SW480 (cell line): Measurements from ENCODE around the gene PTCH1.
A peak's percentile ranks its signal among the peaks of the same experiment; 100 is the strongest.

Experiments
- DNase-seq: peaks from one replicate; pipeline ENCODE4 v3.0.0-alpha.2; 2016; ENCODE audit warnings: low spot score

Gene PTCH1

GRCh38 chr9:95516734-95517558 lies at the start of gene PTCH1:
Gene PTCH1, minus strand, starts transcription at chr9:95516971.
- DNase-seq = peak; percentile 74

GRCh38 chr9:95565982-95566381 lies 49.2 kb upstream of the PTCH1 start:
- DNase-seq = no peak

- no peak for DNase-seq
These were observed 45.1 kb upstream of the PTCH1 start for GRCh38 chr9:95561913-95562312.

GRCh38 chr9:95557142-95557541 lies 40.4 kb upstream of the PTCH1 start:
- DNase-seq = no peak

GRCh38 chr9:95556521-95556920 lies 39.8 kb upstream of the PTCH1 start:
- no peak for DNase-seq

GRCh38 chr9:95552814-95553546 lies 36.2 kb upstream of the PTCH1 start:
- DNase-seq = no peak

- DNase-seq = no peak
These were observed 35.5 kb upstream of the PTCH1 start for GRCh38 chr9:95552255-95552654.

- no peak for DNase-seq
These were observed 34.6 kb upstream of the PTCH1 start for GRCh38 chr9:95551406-95551805.

- peak; percentile 14 for DNase-seq
These were observed 29.2 kb upstream of the PTCH1 start for GRCh38 chr9:95545831-95546567.

- DNase-seq = no peak
These were observed 17.4 kb upstream of the PTCH1 start for GRCh38 chr9:95533996-95534680.

- DNase-seq = no peak
These were observed 13.1 kb upstream of the PTCH1 start for GRCh38 chr9:95529910-95530309.

- DNase-seq = no peak
These were observed 12.2 kb upstream of the PTCH1 start for GRCh38 chr9:95528908-95529502.

GRCh38 chr9:95522871-95523370 lies 6.2 kb upstream of the PTCH1 start:
- DNase-seq = no peak

GRCh38 chr9:95521699-95522098 lies 4.9 kb upstream of the PTCH1 start:
- no peak for DNase-seq

GRCh38 chr9:95517559-95518425 lies 1.0 kb upstream of the PTCH1 start:
- DNase-seq = no peak

- DNase-seq = no peak
These were observed 494 bp downstream of the PTCH1 start for GRCh38 chr9:95516221-95516733.

GRCh38 chr9:95515272-95516113 lies 1.3 kb downstream of the PTCH1 start:
- DNase-seq = peak; percentile 57

GRCh38 chr9:95514342-95514741 lies 2.4 kb downstream of the PTCH1 start:
- peak; percentile 45 for DNase-seq

- DNase-seq = no peak
These were observed 3.1 kb downstream of the PTCH1 start for GRCh38 chr9:95513711-95514110.
